GM12801 (cell line): ENCODE results near the gene PNCK.

Experiments
- TF ChIP-seq, protein P1 (sequence below): IDR thresholded peaks from one replicate; pipeline ENCODE4 v1.5.1; 2011; ENCODE audit warnings: control low read depth; ENCODE audit not compliant: insufficient read length; ENCODE audit errors: extremely low read depth

Gene PNCK

DNA sequence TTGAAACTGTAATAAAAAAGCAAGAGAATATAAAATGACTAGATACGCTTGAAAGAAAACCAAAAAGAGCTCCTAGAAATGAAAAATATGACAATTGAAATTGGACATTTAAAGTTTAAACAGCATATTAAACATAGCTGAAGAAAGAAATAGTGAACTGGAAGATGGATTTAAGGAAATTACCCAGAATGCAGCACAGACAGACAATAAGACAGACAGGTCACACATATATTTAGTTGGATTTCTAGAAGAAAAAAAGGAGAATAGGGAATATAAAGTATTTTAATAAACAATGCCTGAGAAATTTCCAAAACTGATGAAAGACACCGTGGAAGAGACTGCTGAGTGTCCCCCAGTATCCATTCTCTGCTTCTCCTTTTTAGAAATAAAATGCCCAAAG lies 20.1 kb downstream of the PNCK start:
- TF ChIP-seq, protein P1, sequence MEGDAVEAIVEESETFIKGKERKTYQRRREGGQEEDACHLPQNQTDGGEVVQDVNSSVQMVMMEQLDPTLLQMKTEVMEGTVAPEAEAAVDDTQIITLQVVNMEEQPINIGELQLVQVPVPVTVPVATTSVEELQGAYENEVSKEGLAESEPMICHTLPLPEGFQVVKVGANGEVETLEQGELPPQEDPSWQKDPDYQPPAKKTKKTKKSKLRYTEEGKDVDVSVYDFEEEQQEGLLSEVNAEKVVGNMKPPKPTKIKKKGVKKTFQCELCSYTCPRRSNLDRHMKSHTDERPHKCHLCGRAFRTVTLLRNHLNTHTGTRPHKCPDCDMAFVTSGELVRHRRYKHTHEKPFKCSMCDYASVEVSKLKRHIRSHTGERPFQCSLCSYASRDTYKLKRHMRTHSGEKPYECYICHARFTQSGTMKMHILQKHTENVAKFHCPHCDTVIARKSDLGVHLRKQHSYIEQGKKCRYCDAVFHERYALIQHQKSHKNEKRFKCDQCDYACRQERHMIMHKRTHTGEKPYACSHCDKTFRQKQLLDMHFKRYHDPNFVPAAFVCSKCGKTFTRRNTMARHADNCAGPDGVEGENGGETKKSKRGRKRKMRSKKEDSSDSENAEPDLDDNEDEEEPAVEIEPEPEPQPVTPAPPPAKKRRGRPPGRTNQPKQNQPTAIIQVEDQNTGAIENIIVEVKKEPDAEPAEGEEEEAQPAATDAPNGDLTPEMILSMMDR, result no peak

DNA sequence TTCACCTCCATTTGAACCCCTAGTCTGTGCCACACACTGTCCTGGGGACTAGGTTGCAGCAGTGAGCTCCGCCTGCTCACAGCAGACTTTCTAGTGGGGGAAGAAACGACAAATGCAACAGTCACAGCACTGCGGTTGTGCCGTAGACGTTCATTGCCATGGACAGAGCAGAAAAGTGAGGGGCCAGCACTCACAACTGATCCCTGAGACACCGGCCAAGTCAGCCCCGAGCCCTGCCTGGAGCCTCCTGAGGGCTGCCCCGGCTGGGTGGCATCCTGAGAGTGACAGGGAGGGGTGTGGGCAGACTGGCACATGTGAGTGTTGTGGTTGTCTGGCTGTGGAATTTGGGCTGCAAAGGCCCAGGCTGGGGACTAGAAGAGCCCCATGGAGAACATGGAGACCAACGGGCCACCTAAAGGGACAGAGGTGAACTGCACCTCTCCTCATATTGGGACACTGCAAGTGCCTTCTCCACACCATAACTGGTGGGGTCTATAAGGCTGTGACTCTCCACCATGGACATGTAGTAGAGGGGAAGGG lies 22.0 kb downstream of the PNCK start:
- TF ChIP-seq, protein P1, result no peak

DNA sequence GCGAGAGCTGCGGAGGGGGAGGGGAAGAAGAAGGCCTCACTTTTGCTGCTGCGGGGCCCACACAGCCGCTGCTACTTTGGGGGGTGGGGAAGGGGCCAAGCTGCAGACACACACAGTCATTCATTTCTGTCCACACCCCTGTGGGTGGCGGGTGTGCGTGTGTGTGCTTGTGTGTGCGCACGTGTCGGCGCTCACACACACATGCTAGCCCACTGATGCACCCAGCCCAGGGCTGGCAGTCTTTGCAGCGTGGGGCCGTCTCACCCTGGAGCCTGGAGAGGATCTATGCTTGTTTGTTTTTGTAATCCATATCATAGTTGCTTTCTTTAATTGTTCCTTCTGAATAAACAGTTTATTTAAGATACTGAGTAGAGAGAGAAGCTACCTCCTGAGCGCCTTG lies 22.7 kb downstream of the PNCK start:
- TF ChIP-seq, protein P1, result no peak

DNA sequence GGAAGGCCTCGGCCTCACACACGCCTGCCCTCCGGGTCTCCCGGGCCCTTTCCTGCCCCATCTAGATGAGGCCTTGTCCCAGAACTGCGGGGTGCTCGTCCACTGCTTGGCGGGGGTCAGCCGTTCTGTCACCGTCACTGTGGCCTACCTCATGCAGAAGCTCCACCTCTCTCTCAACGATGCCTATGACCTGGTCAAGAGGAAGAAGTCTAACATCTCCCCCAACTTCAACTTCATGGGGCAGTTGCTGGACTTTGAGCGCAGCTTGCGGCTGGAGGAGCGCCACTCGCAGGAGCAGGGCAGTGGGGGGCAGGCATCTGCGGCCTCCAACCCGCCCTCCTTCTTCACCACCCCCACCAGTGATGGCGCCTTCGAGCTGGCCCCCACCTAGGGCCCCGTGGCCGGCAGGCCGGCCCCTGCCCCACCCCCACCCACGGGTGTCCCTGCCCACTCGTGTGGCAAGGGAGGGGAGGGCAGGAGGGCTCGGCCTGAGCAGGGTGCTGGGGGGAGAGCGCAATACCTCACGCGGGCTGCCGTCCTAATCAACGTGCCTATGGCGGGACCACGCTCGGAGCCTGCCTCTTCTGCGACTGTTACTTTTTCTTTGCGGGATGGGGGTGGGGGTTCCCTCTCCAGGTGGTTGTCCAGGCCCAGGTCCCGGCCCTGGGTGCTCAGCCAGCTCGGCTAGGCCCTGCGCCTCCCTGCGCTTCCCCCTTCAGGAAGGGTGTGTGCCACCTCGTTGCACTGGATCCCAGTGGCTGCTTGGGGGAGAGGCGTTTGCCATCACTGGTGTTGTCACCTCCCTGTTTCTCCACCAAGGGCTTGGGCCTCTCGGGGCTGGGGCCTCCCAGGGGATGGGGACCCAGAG lies 23.5 kb downstream of the PNCK start:
- TF ChIP-seq, protein P1, result no peak

DNA sequence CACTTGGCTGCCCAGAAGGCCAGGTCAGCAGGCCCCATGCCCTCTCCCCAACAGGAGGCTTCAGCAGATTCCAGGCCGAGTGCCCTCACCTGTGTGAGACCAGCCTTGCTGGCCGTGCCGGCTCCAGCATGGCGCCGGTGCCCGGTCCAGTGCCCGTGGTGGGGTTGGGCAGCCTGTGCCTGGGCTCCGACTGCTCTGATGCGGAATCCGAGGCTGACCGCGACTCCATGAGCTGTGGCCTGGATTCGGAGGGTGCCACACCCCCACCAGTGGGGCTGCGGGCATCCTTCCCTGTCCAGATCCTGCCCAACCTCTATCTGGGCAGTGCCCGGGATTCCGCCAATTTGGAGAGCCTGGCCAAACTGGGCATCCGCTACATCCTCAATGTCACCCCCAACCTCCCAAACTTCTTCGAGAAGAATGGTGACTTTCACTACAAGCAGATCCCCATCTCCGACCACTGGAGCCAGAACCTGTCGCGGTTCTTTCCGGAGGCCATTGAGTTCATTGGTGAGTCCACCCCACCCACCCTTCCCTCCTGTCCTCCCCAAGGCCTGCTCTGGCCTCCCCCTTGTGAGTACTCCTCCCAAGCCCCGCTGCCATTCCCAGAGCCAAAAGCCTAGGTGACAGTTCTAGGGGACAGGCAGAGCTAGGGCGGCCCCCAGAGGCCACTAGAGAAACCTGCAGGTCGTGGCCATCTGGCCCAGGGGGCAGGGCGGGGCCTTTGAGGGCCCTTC lies 24.3 kb downstream of the PNCK start:
- TF ChIP-seq, protein P1, result no peak

DNA sequence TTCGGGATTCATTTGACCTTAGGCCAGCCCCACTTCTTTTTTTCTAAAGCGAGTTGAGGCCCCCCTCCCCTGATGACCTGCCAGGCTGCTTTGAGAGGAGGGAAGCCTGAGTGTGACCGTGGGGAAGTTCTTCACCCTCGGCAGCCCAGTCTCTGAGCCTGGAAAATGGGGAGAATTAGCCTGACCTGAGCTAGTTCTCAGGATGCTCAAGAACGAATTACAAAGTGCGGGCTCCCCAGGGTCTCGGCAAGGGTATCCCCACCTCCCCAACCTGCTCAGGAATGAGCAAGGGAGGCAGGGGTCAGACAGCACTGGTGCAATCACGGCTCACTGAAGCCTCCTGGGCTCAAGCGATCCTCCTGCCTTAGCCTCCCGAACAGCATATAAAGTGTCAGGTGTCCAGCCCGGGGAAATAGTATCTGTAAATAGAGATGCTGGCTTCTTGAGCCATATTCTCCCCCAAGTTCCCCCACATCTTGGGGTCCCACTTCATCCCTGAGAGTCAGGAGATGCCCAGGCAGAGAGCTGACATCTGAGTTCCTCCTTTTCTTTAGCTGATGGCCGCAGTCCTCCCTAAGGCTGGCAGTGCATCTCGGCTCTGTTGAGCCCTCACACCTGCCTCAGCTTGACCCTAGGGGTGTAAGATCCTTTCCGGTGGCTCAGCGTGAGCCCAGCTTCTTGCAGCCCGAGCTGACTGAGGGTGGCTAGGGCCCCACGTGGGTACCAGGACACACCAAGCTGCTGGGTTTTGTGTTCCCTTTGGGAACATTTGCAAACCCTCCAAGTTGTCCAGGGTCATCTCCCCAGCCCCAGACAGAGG lies 25.0 kb downstream of the PNCK start:
- TF ChIP-seq, protein P1, result no peak
